Keratinocyte (primary cell): ENCODE data around the gene NUP155. TPM values are rescaled to one million over a fixed set of nuclear protein-coding genes. Genes with fewer than 3 reads are reported as not detected.

Source experiments
- DNase-seq: peaks from one replicate; pipeline ENCODE4 v3.0.0-alpha.2; 2011; ENCODE audit warnings: low read depth, missing footprints, low spot score
- FAIRE-seq: peaks from 2 replicates; lab custom pipeline; 2011; peaks lifted over from hg19 to GRCh38; lab: Jason Lieb, UNC
- H2AFZ ChIP-seq: 2 replicates; pipeline ENCODE4 v1.6.0; 2012; ENCODE audit warnings: low read length, control low read depth, inconsistent platforms; ENCODE audit not compliant: control insufficient read depth
- H3K27ac ChIP-seq: 2 replicates; pipeline ENCODE4 v1.5.1; 2011; ENCODE audit warnings: low read length; ENCODE audit not compliant: control insufficient read depth, insufficient read depth
- H3K27me3 ChIP-seq: 3 replicates; pipeline ENCODE4 v1.6.0; 2011; ENCODE audit warnings: low read length; ENCODE audit not compliant: control insufficient read depth, insufficient read depth; ENCODE audit errors: extremely low read depth
- H3K36me3 ChIP-seq, 2 experiments: 2 replicates in 1 of 2; 3 replicates in 1 of 2; pipeline ENCODE4 v1.5.1; 2011; ENCODE audit warnings: low read length in 2 of 2, mild to moderate bottlenecking in 1 of 2; ENCODE audit not compliant: control insufficient read depth in 2 of 2, insufficient read depth in 2 of 2; ENCODE audit errors: extremely low read depth in 1 of 2
- H3K4me1 ChIP-seq: 3 replicates; pipeline ENCODE4 v1.5.1; 2011; ENCODE audit warnings: low read length; ENCODE audit not compliant: control insufficient read depth, insufficient read depth; ENCODE audit errors: extremely low read depth
- H3K4me2 ChIP-seq: 3 replicates; pipeline ENCODE4 v1.6.0; 2011; ENCODE audit warnings: low read depth, low read length; ENCODE audit not compliant: control insufficient read depth, insufficient read depth; ENCODE audit errors: extremely low read depth
- H3K4me3 ChIP-seq, 3 experiments: fragments of 200-600 bp in 1 of 3; sonication (generic) in 1 of 3; 2 replicates in 2 of 3; 3 replicates in 1 of 3; pipeline ENCODE4 v1.5.1; 2011 to 2016; ENCODE audit warnings: low read length in 3 of 3, mild to moderate bottlenecking in 3 of 3, control low read depth in 2 of 3, inconsistent platforms in 1 of 3, low read depth in 1 of 3, mixed read lengths in 1 of 3, mixed run types in 1 of 3, moderate library complexity in 1 of 3; ENCODE audit not compliant: control insufficient read depth in 2 of 3, insufficient read depth in 2 of 3; ENCODE audit errors: extremely low read depth in 1 of 3
- H3K79me2 ChIP-seq: 2 replicates; pipeline ENCODE4 v1.6.0; 2012; ENCODE audit warnings: low read length; ENCODE audit not compliant: control insufficient read depth, insufficient read depth
- H3K9ac ChIP-seq: 3 replicates; pipeline ENCODE4 v1.6.0; 2011; ENCODE audit warnings: low read length; ENCODE audit not compliant: control insufficient read depth, insufficient read depth; ENCODE audit errors: extremely low read depth
- H3K9me1 ChIP-seq: 3 replicates; pipeline ENCODE4 v1.6.0; 2011; ENCODE audit warnings: low read length; ENCODE audit not compliant: control insufficient read depth, insufficient read depth; ENCODE audit errors: extremely low read depth
- H3K9me3 ChIP-seq: 2 replicates; pipeline ENCODE4 v1.5.1; 2012; ENCODE audit warnings: low read depth, low read length; ENCODE audit not compliant: control insufficient read depth
- H4K20me1 ChIP-seq: 3 replicates; pipeline ENCODE4 v1.6.0; 2011; ENCODE audit warnings: low read length; ENCODE audit not compliant: control insufficient read depth, insufficient read depth; ENCODE audit errors: extremely low read depth
- EZH2 ChIP-seq: IDR thresholded peaks from one replicate; pipeline ENCODE4 v1.6.1; 2012; ENCODE audit warnings: inconsistent platforms, mild to moderate bottlenecking, low read length, moderate library complexity
- dilution Hi-C: fragments of 300-500 bp; cut with MboI; formaldehyde crosslinking; loops from one replicate; pipeline ENCODE4 v1.7.0; 2020; ENCODE audit warnings: low sequenced_read_pairs; ENCODE audit not compliant: extremely low pct_ligation_motif_present
- polyA plus RNA-seq, 5 experiments: library from polyadenylated mRNA; depleted of rRNA in 3 of 5; stranded (reverse) in 3 of 5; stranded (forward) in 1 of 5; unstranded in 1 of 5; fragments of >200 nt; gene quantifications; 1 replicate in 1 of 5; 2 replicates in 3 of 5; 3 replicates in 1 of 5; pipeline versions ENCODE4 v1.2.1 to v1.2.3, GENCODE V29; 2011 to 2012; ENCODE audit warnings: missing spikeins in 2 of 5, low read depth in 1 of 5, low replicate concordance in 1 of 5
- TF ChIP-seq, protein P1 (sequence below), 3 experiments: IDR thresholded peaks in 1 of 3; conservative IDR thresholded peaks in 1 of 3; optimal IDR thresholded peaks in 1 of 3; 2 replicates in 2 of 3; 3 replicates in 1 of 3; pipeline versions ENCODE3 to v1.5.1; 2011; ENCODE audit warnings: low read length in 3 of 3, mild to moderate bottlenecking in 3 of 3, moderate library complexity in 2 of 3, control low read depth in 1 of 3, inconsistent platforms in 1 of 3; ENCODE audit not compliant: insufficient read depth in 2 of 3; ENCODE audit errors: extremely low read depth in 1 of 3

The NUP155 gene
- polyA plus RNA-seq, 1 donor (not counting 4 experiments of a cell fraction or from before 2014, with no cell fraction given) = 20.5 TPM

- no peaks in the 10 kb centered on the region for H3K4me1 ChIP-seq
- no peak overlapping the region for H3K4me2 ChIP-seq
- no peak for TF ChIP-seq EZH2
- TF ChIP-seq, protein P1, sequence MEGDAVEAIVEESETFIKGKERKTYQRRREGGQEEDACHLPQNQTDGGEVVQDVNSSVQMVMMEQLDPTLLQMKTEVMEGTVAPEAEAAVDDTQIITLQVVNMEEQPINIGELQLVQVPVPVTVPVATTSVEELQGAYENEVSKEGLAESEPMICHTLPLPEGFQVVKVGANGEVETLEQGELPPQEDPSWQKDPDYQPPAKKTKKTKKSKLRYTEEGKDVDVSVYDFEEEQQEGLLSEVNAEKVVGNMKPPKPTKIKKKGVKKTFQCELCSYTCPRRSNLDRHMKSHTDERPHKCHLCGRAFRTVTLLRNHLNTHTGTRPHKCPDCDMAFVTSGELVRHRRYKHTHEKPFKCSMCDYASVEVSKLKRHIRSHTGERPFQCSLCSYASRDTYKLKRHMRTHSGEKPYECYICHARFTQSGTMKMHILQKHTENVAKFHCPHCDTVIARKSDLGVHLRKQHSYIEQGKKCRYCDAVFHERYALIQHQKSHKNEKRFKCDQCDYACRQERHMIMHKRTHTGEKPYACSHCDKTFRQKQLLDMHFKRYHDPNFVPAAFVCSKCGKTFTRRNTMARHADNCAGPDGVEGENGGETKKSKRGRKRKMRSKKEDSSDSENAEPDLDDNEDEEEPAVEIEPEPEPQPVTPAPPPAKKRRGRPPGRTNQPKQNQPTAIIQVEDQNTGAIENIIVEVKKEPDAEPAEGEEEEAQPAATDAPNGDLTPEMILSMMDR (optimal IDR thresholded peaks at IDR 0.05 in 1 of 3, IDR thresholded peaks at IDR 0.05 in 1 of 3, conservative IDR thresholded peaks at IDR 0.05 in 1 of 3; ENCODE audit: extremely low read depth in 1 of 3, insufficient read depth in 2 of 3, low read length in 3 of 3) = no peak
- dilution Hi-C loops = no loop called here
- no peak overlapping the region for H3K27ac ChIP-seq
- no peaks in the 10 kb centered on the region for H3K27me3 ChIP-seq
- no peaks in the 10 kb centered on the region for H3K9me3 ChIP-seq
- no peaks in the 10 kb centered on the region for H4K20me1 ChIP-seq
- H3K36me3 ChIP-seq = no peaks in the 10 kb centered on the region
- H3K79me2 ChIP-seq = no peaks in the 10 kb centered on the region
- H3K9me1 ChIP-seq = no peaks in the 10 kb centered on the region
- FAIRE-seq (no peak), DNase-seq (no peak)
- H3K9ac ChIP-seq = no peak overlapping the region
- H3K4me3 ChIP-seq = no peak overlapping the region
- no peak overlapping the region for H2AFZ ChIP-seq
Observed at GRCh38 chr5:37255774-37256358, 115.0 kb downstream of the NUP155 start.

DNA sequence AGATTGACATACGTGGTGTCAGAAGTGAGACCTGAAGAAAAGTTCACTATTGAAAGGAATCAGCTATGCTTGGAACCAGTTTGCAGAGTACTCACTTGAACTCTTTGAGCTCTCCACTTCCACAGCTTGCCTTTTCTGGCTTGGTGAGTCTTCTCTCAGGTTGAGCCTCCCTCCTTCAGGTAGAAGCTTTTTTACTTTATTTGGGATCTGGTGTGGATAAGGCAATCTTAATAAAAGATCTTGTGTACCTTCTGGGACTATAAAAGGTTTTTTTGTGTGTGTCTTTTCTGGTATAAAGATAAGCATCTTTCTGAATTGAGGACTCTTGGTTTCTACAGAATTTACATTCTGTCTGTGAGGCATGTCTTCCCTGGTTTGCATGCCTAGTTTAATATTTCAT, 116.3 kb downstream of the NUP155 start:
- Histone ChIP-seq H3K79me2 (no peaks in the 10 kb centered on the region), H3K4me1 (peaks cover 2% of the 10 kb centered on the region), H4K20me1 (no peaks in the 10 kb centered on the region), H3K4me2 (no peak overlapping the region), H3K4me3 (no peak overlapping the region), H3K9me3 (no peaks in the 10 kb centered on the region), H2AFZ (no peak overlapping the region), H3K36me3 (no peaks in the 10 kb centered on the region), H3K27ac (no peak overlapping the region), H3K27me3 (no peaks in the 10 kb centered on the region), H3K9me1 (no peaks in the 10 kb centered on the region), H3K9ac (no peak overlapping the region)
- dilution Hi-C loops = no loop called here
- FAIRE-seq (no peak), DNase-seq (no peak)
- TF ChIP-seq, protein P1 (optimal IDR thresholded peaks at IDR 0.05 in 1 of 3, IDR thresholded peaks at IDR 0.05 in 1 of 3, conservative IDR thresholded peaks at IDR 0.05 in 1 of 3; ENCODE audit: extremely low read depth in 1 of 3, insufficient read depth in 2 of 3, low read length in 3 of 3) = no peak
- TF ChIP-seq EZH2 = no peak
